GM12801 (cell line): ENCODE results near the gene TJP3.

Source experiments
- CTCF ChIP-seq: IDR thresholded peaks from one replicate; pipeline ENCODE4 v1.5.1; 2011; ENCODE audit warnings: control low read depth; ENCODE audit not compliant: insufficient read length; ENCODE audit errors: extremely low read depth

The TJP3 gene

GRCh38 chr19:3770136-3770999 is 62.2 kb downstream of the TJP3 start:
- TF ChIP-seq CTCF = no peak

- TF ChIP-seq CTCF = no peak
These were observed 63.1 kb downstream of the TJP3 start for GRCh38 chr19:3771000-3771905.

- no peak for TF ChIP-seq CTCF
These were observed 63.8 kb downstream of the TJP3 start, which contains the start of gene RAX2 for GRCh38 chr19:3771906-3772455. RAX2 (minus strand) TSS chr19:3772228; CDS start chr19:3771742, 486 bp downstream.

- TF ChIP-seq CTCF = no peak
These were observed 65.8 kb downstream of the TJP3 start for GRCh38 chr19:3773814-3774515.

- TF ChIP-seq CTCF = no peak
These were observed 66.6 kb downstream of the TJP3 start for GRCh38 chr19:3774621-3775373.

GRCh38 chr19:3775374-3775711 is 67.2 kb downstream of the TJP3 start:
- no peak for TF ChIP-seq CTCF
